SJSA1 (cell line): Measurements from ENCODE around the gene WDR38. TPM values are rescaled to one million over a fixed set of nuclear protein-coding genes. Genes with fewer than 3 reads are reported as not detected.

ENCODE experiments used
- DNase-seq, 2 experiments: peaks; one replicate each; pipeline ENCODE4 v3.0.0-alpha.2; 2015 to 2020; ENCODE audit warnings: low spot score in 2 of 2, low read depth in 1 of 2
- H3K27ac ChIP-seq: fragments of 250-450 bp; sonication (Bioruptor Pico); 2 replicates; pipeline ENCODE4 v1.5.1; 2020; ENCODE audit warnings: mild to moderate bottlenecking, moderate library complexity
- H3K27me3 ChIP-seq: fragments of 250-450 bp; sonication (Bioruptor Pico); replicated peaks from 2 replicates; pipeline ENCODE4 v1.5.1; 2020; ENCODE audit warnings: mild to moderate bottlenecking, moderate library complexity
- H3K36me3 ChIP-seq: fragments of 250-450 bp; sonication (Bioruptor Pico); 2 replicates; pipeline ENCODE4 v1.5.1; 2020; ENCODE audit warnings: mild to moderate bottlenecking
- H3K4me1 ChIP-seq: fragments of 250-450 bp; sonication (Bioruptor Pico); replicated peaks from 2 replicates; pipeline ENCODE4 v1.6.1; 2021; ENCODE audit warnings: mild to moderate bottlenecking
- H3K4me3 ChIP-seq: fragments of 250-450 bp; sonication (Bioruptor Pico); 2 replicates; pipeline ENCODE4 v1.5.1; 2020; ENCODE audit warnings: mild to moderate bottlenecking
- H3K9me3 ChIP-seq: fragments of 250-450 bp; sonication (Bioruptor Pico); replicated peaks from 2 replicates; pipeline ENCODE4 v1.5.1; 2020; ENCODE audit warnings: mild to moderate bottlenecking
- total RNA-seq: library from RNA; depleted of rRNA; stranded (reverse); fragments of >200 nt; shearing (Covaris generic); gene quantifications from 2 replicates; pipeline ENCODE4 v1.2.3, GENCODE V29; 2014; rRNA removed

WDR38 gene, protein sequence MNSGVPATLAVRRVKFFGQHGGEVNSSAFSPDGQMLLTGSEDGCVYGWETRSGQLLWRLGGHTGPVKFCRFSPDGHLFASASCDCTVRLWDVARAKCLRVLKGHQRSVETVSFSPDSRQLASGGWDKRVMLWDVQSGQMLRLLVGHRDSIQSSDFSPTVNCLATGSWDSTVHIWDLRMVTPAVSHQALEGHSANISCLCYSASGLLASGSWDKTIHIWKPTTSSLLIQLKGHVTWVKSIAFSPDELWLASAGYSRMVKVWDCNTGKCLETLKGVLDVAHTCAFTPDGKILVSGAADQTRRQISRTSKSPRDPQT
- total RNA-seq = not detected in 2 replicates

DNA sequence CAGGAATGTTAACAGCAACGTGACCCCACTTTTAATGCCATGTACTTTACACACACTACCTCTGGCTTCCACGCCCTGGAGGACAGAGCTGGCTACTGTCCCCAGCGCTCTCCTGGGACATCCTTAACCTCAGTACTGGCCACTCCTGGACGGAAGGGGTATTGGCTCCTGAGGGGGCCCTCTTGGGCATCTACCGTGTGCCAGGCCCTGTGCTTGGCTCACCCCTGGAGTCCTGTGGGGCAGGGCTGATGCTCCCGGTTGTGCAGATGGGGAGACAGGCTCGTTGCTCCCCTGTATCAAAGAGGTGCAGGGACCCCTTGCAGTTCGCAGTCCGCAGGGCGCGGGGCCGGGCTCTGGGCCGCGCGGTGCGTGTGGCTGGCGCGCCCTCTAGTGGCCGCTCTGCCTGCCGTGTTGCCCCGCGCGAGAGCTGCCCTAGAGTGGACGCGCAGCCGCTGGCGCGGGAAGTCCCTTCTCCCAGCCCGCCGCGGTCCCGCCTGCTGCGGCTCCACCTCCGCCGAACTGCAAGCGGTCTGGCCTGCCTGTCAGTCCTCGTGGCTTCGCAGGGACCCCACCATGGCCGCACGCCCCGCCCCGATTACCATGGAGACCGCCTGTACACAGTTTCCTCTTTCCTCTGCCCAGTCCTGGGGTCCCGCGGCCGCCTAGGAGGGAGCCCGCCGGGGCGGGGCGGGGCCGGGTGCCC lies at the start of gene WDR38:
TSS of gene WDR38 (plus strand) at position 632 of the 703 bp plus-strand sequence. CDS start 72 bp downstream, outside the sequence.
- Histone ChIP-seq H3K9me3 (no peaks in the 10 kb centered on the region), H3K4me3 (peak within 1 kb of the TSS; percentile 42), H3K4me1 (peaks cover 13% of the 10 kb centered on the region), H3K27me3 (no peaks in the 10 kb centered on the region), H3K36me3 (peaks cover 20% of the 10 kb centered on the region), H3K27ac (no peak within 1 kb of the TSS)
- peak; percentile 81 to 91 for DNase-seq

DNA sequence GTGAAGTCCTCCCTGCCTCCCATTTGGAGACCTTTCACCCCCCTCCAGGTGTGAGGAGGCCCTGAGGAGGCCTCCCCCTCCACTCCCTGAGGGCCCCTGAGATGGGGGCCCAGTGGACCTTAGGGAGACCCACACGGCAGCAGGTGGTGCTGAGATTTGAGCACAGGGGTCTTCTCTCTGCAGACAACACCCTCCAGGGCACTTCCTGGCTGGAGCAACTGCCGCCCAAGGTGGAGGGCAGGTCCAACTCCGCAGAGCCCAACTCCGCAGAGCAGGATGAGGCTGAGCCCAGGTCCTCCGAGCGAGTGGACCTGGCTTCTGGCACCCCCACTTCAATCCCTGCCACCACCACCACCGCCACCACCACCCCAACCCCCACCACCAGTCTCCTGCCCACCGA lies 49.3 kb upstream of the WDR38 start:
- Histone ChIP-seq H3K4me3 (no peak overlapping the region), H3K36me3 (no peaks in the 10 kb centered on the region), H3K4me1 (no peaks in the 10 kb centered on the region), H3K9me3 (no peaks in the 10 kb centered on the region), H3K27ac (no peak overlapping the region), H3K27me3 (no peaks in the 10 kb centered on the region)
- DNase-seq = no peak

DNA sequence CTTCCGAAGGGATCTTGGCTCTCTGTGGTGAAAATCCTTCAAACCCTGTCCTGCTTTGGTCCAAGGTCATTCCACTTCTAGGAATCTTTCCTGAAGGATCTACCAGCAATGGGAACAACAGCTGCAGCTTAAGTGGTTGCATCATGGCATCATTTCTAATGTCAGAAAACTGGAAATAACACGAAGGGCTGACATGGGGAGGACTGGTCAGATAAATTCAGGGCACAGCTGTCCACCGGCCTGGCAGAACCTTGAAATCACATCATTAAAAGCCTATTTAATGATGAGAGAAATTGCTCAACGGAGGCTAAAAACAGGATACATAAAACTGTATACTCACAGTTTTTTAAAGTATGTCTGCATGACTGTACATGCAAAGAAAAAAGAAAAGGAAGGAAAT lies 48.1 kb upstream of the WDR38 start:
- Histone ChIP-seq H3K27ac (no peak overlapping the region), H3K4me1 (peaks cover 2% of the 10 kb centered on the region), H3K36me3 (no peaks in the 10 kb centered on the region), H3K9me3 (no peaks in the 10 kb centered on the region), H3K4me3 (no peak overlapping the region), H3K27me3 (no peaks in the 10 kb centered on the region)
- DNase-seq = no peak

DNA sequence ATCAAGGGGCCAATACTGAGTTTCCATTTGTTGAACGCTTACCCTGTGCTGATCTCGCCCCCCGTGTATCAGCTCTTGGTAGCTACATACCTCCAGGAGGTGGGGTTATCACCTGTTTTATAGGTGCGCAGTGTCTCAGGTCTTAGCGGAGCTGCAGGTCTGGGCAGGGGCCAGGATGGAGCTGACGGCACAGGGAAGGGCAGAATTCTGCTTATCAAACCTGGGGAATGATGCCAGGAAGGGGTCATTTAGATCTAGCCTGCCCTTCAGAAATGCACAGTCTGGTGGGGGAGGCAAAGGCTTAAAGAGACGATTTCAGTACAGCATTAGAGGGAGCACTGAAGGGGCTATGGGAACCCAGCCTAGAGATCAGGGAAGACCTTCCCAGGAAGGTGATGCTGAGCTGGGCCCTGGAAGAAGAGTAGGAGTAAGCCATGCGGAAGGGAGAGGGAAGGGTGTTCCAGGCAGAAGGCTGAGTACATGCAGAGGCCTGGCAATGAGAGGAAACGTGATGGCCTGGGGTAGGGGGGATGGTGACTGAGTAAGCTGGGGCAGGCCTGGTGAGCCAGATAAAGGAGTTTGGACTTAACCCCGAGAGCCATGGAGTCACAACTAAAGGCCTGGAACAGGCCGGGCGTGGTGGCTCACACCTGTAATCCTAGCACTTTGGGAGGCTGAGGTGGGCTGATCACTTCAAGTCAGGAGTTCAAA lies 44.9 kb upstream of the WDR38 start:
- no peak overlapping the region for H3K4me3 ChIP-seq
- H3K4me1 ChIP-seq = peaks cover 34% of the 10 kb centered on the region
- no peak for DNase-seq
- no peaks in the 10 kb centered on the region for H3K9me3 ChIP-seq
- no peaks in the 10 kb centered on the region for H3K27me3 ChIP-seq
- H3K36me3 ChIP-seq = no peaks in the 10 kb centered on the region
- no peak overlapping the region for H3K27ac ChIP-seq

DNA sequence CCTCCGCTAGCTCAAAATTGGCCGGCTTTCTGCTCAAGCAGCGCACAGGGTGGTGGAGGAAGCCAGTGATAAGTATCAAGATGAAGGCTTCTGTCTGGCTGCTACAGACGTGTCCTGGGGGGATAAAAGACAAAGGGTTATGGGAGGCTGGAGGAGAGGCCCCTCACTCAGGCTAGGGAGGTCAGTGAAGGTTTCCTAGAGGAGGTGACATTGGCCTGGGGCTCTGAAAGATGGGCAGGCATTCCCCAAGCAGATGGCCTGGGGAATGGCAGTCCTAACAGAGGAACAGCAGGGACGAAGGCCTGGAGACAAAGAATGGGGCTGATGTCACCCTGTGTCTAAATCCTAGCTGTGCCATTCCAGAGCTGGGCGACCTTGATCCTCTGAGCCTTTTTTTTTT lies 44.0 kb upstream of the WDR38 start:
- H3K9me3 ChIP-seq = no peaks in the 10 kb centered on the region
- no peak overlapping the region for H3K27ac ChIP-seq
- no peaks in the 10 kb centered on the region for H3K27me3 ChIP-seq
- H3K36me3 ChIP-seq = no peaks in the 10 kb centered on the region
- DNase-seq = no peak
- H3K4me3 ChIP-seq = no peak overlapping the region
- peaks cover 41% of the 10 kb centered on the region for H3K4me1 ChIP-seq

DNA sequence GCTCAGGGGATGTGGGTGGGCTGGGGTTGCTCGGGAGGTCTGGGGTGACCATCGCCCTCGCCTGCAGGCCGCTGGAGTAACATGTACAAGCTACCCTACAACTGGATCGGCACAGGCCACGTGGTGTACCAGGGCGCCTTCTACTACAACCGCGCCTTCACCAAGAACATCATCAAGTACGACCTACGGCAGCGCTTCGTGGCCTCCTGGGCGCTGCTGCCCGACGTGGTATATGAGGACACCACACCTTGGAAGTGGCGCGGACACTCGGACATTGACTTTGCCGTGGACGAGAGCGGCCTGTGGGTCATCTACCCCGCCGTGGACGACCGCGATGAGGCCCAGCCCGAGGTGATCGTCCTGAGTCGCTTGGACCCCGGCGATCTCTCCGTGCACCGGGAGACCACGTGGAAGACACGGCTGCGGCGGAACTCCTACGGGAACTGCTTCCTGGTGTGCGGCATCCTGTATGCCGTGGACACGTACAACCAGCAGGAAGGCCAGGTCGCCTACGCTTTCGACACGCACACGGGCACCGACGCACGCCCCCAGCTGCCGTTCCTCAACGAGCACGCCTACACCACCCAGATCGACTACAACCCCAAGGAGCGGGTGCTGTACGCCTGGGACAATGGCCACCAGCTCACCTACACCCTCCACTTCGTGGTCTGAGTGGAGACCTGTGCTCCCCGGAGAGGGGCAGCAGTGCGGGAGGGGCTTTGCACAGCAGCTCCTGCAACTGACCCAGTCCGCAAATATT lies 43.3 kb upstream of the WDR38 start:
- Histone ChIP-seq H3K27ac (peak overlapping the region; percentile 85), H3K36me3 (no peaks in the 10 kb centered on the region), H3K4me1 (peaks cover 41% of the 10 kb centered on the region), H3K27me3 (no peaks in the 10 kb centered on the region), H3K9me3 (no peaks in the 10 kb centered on the region), H3K4me3 (no peak overlapping the region)
- DNase-seq = no peak

DNA sequence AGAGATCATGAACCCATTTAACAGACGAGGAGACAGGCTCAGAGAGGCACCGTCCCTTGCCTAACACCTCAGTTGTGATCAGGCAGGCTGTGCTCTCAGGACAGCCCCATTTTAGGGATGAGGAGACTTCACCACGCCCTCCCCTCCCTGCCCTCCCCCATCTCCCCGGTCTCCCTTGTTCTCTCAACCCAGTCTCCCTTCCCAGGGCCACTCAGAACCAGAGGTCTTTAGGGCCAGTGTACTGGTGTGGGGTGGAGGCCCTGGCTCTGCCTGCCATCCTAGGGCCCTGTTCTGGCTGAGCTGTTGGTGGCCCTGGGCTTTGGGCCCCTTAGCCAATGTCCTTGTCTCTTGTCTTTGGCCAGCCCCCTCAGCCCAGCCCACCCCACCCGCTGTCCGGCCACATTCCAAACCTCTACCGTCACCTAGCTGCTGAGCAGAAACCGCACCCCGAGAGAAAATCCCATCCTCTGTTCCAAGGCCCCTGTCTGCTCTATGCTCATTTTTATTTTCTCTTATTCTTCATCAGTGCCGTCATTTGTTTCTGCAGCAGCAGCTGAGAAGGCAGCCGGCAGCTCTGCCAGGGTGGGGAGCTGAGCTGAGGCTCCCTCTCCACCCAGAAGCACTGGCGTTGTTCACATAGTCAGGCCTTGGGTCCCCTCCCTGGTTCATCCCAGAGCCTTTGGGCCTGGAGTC lies 42.5 kb upstream of the WDR38 start:
- Histone ChIP-seq H3K27me3 (no peaks in the 10 kb centered on the region), H3K4me1 (peaks cover 41% of the 10 kb centered on the region), H3K9me3 (no peaks in the 10 kb centered on the region), H3K36me3 (no peaks in the 10 kb centered on the region), H3K4me3 (no peak overlapping the region), H3K27ac (peak overlapping the region; percentile 85)
- peak; percentile 88 to 90 for DNase-seq

DNA sequence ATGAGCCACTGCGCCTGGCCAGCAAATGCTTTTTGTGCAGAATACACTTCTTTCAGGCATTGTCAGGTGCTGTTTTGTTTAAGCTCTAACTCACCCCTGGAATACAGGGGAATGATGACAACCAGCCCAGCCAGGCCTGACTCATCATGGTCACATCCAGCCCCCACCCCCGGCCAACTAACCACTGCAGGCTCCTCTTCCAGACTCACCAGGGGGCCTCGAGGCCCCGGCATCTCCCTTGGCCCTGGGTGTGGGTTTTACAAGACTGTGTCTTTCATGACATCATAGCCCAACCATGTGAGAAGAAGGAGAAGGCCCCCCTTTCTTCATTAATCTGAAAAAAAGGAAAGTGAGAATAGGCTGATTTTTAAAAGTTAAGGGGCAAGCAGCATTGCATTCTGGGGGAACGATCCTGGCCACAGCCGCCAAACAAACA lies 40.8 kb upstream of the WDR38 start:
- Histone ChIP-seq H3K4me1 (peaks cover 41% of the 10 kb centered on the region), H3K9me3 (no peaks in the 10 kb centered on the region), H3K4me3 (no peak overlapping the region), H3K36me3 (no peaks in the 10 kb centered on the region), H3K27ac (peak overlapping the region; percentile 85), H3K27me3 (no peaks in the 10 kb centered on the region)
- DNase-seq = peak; percentile 97 to 98

DNA sequence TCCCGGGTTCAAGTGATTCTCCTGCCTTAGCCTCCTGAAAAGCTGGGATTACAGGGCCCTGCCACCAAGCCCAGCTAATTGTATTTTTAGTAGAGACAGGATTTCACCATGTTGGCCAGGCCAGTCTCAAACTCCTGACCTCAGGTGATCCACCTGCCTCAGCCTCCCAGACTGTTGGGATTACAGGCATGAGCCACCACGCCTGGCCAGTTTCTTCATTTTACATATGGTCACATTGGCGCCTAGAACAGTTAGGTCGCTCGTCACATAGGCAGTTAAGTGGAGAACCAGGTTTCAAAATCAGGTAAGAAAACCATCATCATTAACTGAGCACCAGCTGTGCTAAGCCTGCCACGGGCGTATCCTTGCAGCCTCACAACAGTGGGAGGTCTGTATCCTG lies 40.2 kb upstream of the WDR38 start:
- Histone ChIP-seq H3K27me3 (no peaks in the 10 kb centered on the region), H3K9me3 (no peaks in the 10 kb centered on the region), H3K4me1 (peaks cover 42% of the 10 kb centered on the region), H3K27ac (peak overlapping the region; percentile 85), H3K36me3 (no peaks in the 10 kb centered on the region), H3K4me3 (no peak overlapping the region)
- peak in 1 of 2 experiments; percentile 15 for DNase-seq

DNA sequence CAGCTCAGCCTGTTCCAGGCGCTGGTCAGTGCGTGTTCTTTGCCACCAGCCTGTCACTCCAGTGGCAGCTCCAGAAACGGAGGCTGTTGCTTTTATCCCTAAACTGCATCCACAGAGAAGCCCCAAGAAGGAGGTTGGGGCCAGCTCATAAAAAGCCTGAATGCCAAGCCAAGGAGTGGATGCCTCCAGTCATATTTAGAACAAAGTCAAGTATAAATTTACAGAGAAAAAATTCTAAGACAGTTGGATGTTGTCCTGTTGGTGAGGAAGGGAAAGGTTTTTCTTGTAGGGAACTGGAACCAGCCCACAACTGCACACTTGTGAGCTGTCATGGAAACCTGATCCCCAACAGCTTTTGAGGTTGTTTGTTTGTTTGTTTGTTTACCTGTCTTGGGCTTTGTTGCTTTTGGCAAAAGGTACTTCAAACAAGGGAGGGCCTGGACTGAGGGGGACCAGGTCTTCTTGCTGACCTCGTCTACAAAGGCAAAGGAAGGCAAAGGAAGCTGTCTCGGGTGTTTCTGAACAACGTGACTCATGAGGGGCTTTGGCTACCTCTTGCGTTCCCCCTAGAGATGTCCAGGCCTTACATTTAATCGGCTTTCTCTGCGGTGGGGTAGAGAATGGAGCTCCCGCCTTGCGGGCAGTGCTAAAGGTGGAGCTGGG lies 39.6 kb upstream of the WDR38 start:
- Histone ChIP-seq H3K4me3 (no peak overlapping the region), H3K36me3 (no peaks in the 10 kb centered on the region), H3K27ac (peak overlapping the region; percentile 85), H3K9me3 (no peaks in the 10 kb centered on the region), H3K4me1 (peaks cover 48% of the 10 kb centered on the region), H3K27me3 (no peaks in the 10 kb centered on the region)
- DNase-seq = peak in 1 of 2 experiments; percentile 15

DNA sequence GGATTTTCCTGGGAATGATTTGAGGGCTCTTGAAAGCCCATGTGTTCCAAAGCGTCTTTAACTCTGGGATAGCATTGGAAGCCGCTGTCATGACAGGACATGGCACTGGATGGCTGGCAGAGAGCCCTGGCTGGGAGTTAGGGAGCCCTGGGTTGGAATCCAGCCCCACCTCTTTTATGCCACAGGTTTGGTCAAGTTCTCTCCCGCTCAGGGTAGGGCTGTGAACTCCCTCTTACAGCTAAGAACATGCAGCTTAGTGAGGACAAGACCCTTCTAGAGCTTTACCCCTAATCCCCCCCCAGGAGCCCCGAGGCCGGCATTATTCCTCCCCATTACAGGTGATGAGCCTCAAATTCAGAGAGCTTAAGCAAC lies 39.1 kb upstream of the WDR38 start:
- Histone ChIP-seq H3K4me3 (no peak overlapping the region), H3K27ac (no peak overlapping the region), H3K36me3 (no peaks in the 10 kb centered on the region), H3K27me3 (no peaks in the 10 kb centered on the region), H3K4me1 (peaks cover 53% of the 10 kb centered on the region), H3K9me3 (no peaks in the 10 kb centered on the region)
- DNase-seq = no peak

DNA sequence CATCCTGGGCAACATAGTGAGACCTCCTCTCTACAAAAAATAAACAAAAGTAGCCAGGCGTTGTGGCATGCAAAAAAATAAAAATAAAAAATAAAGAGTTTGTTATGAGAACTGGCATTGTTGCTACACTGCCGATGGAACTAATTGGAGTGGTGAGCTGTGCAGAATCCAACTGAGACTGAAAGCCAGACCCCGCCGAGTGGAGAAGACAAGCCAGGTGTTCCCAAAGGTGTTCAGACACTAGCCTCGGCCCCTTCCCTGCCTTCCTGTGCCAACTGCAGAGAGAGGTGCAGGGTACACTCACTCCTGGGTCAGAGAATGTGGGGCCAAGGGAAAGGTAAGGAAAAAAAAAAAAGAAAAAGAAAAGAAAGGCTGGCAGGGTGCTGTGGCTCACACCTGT lies 37.7 kb upstream of the WDR38 start:
- H3K36me3 ChIP-seq = no peaks in the 10 kb centered on the region
- H3K27ac ChIP-seq = no peak overlapping the region
- H3K27me3 ChIP-seq = no peaks in the 10 kb centered on the region
- H3K9me3 ChIP-seq = no peaks in the 10 kb centered on the region
- H3K4me1 ChIP-seq = peaks cover 48% of the 10 kb centered on the region
- no peak overlapping the region for H3K4me3 ChIP-seq
- DNase-seq = no peak
